ENCODE measurements around the gene DPP6. TPM values are rescaled to one million over a fixed set of nuclear protein-coding genes. Genes with fewer than 3 reads are reported as not detected.
"Not testable (repeated sequence)": the region's sequence is repeated elsewhere in the genome, so short reads cannot be mapped to it uniquely, and the experiment has no call there.

DPP6 gene
- 10 to 100 TPM; 42.7 to 61.2 (median 48.9) TPM for polyA plus RNA-seq (ENCODE audit: insufficient read length in 4 of 4)

DNA sequence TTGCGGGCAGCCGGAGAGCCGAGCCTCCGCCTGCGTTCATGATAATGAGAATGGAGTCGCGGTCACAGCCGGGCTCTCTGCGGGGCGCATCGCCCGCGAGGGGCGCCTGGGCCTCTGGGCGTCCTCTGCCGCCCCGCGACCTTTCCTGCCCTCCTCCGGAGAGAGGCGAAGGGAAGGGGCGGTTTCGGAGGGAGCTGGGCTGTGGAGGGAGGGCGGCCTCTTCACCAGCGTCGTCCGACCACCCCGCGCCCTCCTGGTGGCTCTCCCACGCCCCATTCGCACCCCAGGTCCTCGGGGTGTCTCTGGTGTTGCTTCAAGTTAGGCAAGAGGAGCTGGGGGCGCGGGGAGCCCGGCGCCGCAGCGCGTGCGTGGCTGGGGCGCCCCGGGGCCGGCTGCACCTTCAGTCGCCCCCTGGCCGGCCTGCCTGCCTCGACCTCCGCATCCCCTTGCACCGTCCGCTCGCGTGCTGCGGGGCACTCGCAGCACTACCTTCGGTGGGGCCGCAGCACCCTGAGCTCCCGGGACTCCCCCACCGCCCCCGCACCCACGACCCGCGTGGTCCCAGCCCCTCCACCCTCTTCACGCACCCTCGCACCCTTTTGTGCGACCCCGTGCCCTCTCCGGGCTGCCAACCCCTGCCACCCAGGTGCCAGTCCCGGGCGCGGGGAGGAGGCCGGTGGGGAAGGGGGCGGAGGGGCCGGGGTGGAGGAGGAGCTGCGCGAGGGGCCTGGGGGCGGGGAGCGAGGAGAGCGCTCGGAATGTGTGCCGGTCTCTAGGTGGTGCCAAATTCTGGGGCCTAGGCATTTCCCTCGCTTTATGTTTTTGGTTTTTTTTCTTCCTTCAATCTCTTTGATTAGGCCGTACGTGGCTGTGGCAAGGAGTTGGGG is at the start of gene DPP6:
DPP6 (plus strand) TSS at position 756 of the 887 bp plus-strand sequence.
- DNase-seq (ENCODE audit: low read depth in 4 of 4, low spot score in 3 of 4) = not testable (repeated sequence)

DNA sequence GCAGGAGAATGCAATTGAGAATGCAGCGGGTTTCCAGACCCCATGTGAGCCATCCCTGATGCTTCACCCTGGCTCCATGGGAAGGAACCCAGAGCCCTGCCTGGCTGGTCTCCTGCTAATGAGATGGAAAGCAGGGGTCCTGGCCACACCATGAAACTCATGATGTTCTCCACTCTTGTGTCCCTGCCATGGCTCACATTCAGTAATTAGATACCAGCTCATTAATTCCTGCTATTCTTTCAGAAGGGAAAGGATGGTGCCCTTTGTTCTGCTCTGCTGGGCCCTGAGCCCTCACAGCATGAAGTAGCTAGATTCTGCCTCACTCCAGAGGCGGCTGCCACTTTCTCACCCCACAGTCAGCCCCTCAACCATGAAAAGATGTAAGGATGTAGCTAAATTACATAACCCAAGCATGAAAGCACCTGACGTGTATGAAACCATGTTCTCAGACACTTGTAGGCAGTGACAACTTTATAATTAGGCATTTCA is 42.7 kb upstream of the DPP6 start:
- not testable (repeated sequence) for DNase-seq (ENCODE audit: low read depth in 4 of 4, low spot score in 3 of 4)

DNA sequence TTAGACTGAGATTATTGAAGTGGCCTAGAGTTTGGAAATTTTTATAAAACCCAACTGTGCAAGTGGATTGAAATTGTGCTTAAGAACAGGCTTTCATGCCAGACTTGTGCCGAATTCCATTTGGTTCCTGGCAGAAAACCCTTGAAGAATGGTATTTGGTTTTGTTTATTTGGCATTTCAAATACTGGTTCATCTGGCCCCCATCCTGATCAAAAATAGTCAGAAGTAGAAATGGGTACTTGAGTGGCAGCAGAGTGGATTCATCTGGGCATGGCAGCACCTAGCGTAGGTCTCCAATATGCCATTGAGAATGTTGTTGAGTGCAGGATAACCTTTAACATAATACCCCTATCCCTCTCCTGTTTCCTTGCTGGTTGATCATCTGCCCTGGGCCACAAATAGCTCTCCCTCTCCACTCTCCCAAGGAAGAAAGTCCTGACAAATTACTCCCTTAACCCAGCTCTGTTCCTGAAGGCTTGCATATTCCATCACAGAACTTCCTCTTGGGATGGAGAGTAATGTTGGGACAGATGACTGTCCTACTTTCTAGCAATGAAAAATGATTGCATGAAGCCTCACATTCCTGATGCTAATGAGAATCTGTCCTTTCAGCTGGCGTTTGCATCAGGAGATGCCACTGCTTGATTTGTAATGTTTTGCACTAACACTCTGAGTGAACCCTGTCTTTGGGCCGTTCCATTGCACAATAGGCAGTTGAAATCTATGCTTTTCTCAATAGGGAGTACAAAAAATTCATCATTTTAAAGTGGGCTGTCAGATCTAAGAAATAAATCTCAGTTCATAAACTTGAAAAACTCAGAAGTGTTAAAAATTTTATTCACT is 41.3 kb upstream of the DPP6 start:
- DNase-seq (ENCODE audit: low read depth in 4 of 4, low spot score in 3 of 4) = not testable (repeated sequence)

DNA sequence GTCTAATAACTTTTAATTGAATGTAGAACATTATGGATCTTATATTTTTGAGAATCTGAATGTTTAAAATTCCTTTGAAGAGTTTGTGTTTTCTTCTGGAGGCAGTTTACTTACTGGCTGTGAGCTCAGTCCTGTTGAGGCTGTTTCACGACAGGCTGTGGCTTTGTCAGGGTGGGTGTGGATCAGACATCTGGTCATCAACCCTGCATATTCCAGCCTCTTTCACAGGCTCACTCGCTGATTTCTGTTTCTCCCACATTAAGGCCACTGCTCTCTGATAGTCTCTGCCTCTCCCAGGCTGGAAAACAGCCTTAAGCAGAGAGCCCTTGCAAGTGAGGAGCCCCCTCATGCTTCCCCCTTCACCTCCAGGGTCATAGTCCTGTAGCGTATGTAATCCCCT is 39.4 kb upstream of the DPP6 start:
- DNase-seq (ENCODE audit: low read depth in 4 of 4, low spot score in 3 of 4) = not testable (repeated sequence)

DNA sequence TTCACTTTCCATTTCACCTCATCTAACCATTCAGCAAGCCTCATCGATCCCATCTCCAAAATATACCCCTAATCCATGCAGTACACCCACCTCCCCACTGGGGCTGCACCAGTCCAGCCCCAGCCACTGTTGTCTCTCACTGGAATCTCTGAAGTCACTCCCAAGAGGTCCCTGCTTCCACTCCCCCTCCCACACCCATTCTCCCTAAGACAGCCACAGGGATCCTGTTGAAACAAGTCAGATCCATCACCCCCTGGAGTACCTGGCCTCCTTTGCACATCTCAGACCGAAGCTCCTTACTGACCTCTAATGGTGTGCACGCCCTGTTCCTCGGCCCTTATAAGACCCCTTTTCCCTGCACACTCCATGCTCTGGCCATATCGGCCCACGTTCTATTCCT is 36.6 kb upstream of the DPP6 start:
- DNase-seq (ENCODE audit: low read depth in 4 of 4, low spot score in 3 of 4) = not testable (repeated sequence)

DNA sequence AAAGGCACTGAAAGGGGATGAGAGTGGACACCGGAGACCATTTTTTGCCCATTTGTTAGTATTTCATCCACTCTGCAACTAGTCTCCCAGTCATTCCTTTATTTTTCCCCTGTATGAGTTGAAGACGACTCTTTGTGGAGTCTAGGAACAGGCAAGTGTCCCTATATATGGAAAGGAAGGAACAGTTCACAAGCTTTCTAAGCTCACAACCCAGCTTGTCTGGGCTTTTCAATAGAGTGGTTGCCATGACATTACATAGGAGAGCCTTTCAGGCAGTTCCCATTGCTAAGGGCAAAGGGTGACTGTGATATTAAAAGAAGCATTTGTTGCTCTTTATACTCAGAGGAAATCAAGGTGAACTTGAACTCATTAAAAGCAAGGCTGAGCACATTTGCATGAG is 33.8 kb upstream of the DPP6 start:
- not testable (repeated sequence) for DNase-seq (ENCODE audit: low read depth in 4 of 4, low spot score in 3 of 4)

DNA sequence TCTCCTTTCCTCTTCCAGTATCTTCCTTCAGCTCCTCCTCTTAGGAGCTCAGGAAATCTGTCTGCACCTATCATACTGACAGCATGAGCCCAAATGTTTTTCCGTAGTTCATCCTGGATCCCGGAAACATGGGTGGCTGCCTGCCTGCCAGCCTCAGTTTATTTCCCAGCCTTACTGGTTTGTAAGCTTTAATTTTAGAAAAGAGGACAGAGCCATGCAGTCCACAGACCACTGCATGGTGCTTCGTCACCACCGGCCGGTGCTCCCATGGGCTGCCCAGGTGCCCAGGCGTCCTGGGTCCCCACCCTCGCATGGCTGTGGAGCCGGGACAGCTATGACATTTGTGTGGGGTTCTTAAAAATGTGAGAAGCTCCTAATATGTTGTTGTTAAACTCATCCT is 24.4 kb upstream of the DPP6 start:
- not testable (repeated sequence) for DNase-seq (ENCODE audit: low read depth in 4 of 4, low spot score in 3 of 4)

DNA sequence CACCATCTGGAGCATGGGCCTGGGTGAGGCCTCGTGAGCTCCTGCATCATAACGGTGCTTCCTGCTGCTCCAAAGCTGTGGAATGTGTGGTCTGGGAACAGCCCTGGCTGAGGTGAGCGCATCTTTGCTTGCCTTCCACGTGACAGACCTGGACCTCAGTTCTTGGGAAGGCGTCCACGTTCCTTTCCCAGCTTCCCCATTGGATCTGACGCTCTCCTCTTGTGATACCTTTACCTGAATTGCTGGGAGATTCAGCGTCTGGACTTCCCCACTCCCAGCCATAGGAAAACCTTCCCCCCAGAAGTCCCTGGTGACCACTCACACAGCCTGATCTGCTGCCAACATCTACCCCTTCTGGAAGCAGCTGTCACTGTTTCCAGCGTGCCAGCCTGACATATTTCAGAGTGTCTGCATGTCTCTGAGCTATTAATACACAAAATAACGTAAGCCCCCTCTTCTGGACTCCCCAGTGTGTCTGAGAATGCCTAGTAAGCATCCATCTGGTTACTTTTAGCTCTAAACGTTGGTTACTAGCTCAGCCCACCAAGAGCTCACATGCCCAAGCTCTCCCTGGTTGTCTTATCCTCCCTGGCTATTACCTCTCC is 21.6 kb upstream of the DPP6 start:
- DNase-seq (ENCODE audit: low read depth in 4 of 4, low spot score in 3 of 4) = not testable (repeated sequence)

DNA sequence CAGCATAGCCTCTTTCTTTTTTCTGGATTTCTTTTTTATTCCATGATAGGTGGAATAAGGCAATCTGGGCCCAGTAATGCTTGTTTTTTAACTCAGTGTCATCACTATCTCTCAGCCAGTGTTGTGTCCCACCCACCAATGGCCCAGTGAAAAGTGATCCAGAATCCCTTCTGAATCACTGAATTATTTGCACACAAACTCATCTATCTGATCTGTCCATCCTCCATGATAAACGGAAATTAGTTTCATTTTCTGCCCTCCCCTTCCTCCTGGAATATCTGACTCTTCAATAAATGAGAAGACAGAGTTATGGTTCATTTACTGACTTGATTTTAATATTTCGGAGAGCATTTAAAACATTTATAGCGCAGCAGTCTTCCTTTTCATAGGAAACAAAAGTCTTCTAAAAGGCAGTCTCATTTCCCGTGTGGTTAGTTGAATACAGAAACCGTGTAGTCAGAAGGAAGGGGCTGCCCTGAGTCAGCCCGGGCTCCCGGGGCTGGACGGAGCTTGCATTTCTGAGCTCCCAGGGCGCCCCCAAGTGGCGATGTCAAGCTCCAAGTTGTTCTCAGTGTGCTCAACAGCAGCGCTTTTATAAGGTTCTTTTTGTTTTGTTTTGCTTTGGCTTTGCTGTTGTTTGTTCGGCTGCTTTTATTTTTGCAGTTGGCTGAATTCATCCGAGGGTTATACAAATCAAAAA is 12.6 kb upstream of the DPP6 start:
- DNase-seq (ENCODE audit: low read depth in 4 of 4, low spot score in 3 of 4) = not testable (repeated sequence)

DNA sequence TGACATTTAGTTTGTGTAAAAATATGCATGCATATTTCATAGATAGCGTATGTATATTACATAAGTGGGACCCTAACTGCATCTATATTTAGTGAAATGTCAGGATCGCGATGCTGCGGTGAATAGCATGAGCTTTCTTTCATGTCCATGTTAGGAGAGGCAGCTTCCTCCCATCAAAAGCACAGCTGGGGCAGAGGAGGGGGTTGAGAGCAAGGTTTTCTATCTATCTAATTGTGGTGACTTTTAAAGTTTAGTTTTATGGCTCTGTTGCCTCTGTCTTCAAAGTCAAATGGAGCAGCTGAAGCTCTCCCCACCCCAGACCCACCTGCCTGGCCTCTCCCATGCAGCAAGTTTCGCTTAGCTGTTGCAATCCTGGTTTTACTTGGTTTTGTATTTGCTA is 1.8 kb upstream of the DPP6 start:
- DNase-seq (ENCODE audit: low read depth in 4 of 4, low spot score in 3 of 4) = not testable (repeated sequence)

DNA sequence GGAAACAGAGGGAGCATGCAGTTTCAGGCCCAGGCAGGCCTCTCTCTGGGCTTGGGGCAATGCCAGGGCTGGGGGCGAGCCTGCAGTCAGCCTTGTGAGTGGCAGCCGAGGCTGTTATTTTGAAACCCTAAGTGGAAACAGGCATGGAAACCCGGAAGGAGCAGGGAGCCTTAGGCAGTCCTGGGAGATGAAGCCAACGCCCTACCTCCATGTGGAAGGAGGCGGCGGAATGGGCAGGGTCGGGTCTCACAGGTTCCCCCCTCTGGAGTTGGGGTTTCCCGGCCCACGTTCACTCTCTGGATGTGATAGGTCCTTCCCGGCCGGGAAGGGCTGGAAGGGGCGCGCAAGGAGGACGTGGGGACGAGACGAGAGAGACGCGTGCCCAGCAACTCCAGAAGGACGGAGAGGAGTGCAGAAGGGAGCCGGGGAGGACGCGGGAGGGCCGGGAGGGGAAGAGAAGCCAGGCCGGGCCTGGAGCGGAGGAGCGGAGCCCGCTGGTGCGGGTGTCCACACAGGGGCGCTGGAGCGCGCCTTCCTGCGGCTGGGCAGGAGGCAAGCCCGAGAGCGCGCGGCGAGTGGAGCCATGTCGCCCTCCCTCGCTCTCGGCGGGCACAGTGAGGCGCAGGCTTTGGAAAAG is 1.1 kb upstream of the DPP6 start:
- not testable (repeated sequence) for DNase-seq (ENCODE audit: low read depth in 4 of 4, low spot score in 3 of 4)

DNA sequence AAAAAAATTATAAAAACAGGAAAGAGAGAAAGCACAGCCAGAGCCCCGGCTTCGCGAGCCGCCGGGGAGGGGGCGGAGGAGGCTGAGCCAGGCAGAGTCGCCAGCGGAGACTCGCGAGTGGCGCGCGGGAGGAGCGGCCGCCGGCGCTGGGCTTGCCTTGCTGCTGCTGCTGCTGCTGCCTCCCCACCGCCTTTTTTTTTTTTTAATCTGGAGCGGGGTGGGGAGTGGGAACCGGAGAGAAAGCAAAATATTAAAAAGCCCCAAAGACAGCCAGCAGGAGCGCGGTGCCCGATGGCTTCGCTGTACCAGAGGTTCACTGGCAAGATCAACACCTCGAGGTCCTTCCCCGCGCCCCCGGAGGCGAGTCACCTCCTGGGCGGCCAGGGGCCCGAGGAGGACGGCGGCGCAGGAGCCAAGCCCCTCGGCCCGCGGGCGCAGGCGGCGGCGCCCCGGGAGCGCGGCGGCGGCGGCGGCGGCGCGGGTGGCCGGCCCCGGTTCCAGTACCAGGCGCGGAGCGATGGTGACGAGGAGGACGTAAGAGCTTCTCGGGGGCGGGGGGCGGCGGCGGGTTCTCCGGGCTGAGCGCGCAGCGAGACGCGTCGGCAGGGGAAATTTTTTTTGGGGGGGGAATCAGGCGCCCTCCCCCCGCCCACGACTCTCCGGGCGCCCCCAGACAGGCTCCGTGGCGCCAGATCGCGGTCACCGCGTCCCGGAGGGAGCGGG is 493 bp downstream of the DPP6 start:
- DNase-seq (ENCODE audit: low read depth in 4 of 4, low spot score in 3 of 4) = not testable (repeated sequence)

DNA sequence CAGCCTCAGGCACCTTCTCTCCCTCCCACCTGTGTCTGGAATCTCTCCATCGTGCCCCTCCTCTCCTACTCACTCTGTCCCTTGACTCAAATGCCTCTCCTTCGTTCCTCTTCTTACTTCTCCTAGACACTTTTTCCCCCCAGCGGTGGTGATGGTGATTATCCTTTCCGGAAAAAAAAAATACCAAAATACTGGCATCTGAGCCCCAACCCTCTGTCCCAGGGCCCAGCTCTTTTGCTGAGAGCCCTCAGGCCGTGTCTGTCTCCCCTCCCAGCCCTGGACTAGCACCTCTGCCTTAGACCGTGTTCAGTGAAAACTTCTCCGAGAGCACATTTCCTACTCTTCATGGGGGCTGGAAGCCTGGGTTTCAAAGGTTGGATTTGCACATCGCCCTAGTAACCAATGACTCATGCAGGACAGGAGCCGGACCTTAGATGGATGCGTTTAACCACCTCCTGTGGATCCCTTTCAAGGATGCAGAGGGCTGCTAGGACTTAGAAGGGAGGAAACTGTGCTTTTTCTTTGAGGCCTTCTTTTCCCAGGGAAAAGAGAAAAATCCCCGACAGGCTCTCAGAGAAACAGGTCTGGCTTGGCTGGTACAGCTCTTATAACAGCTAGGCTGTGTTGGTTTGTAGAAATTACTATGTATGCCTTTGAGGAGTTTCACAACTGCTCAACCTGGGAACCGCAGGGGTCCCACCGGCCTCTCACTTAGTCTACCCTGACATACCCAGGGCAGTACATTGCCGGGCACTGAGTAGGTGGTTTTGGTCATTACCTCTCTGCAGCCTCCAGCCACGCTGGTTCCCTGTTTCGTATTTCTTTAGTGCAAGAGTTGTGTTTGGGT is 1.5 kb downstream of the DPP6 start:
- not testable (repeated sequence) for DNase-seq (ENCODE audit: low read depth in 4 of 4, low spot score in 3 of 4)

DNA sequence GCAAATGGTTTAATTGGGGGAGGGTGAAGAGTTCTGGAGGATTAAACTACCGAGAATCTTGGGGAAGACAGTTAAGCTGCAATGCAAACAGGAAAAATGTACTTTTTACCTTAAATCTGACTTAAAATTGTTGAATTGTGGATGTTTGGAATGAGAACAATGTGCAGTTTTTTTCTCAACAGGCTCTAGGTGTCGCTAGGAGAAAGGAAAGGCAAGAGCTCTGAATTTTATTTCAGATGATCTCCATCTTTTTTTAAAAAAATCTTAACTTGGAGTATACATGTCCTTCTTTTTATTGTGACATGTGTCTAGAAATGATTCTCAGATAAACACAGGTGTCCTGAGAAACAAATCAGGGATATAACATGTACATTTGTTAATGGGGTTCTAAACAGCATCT is 2.5 kb downstream of the DPP6 start:
- not testable (repeated sequence) for DNase-seq (ENCODE audit: low read depth in 4 of 4, low spot score in 3 of 4)

DNA sequence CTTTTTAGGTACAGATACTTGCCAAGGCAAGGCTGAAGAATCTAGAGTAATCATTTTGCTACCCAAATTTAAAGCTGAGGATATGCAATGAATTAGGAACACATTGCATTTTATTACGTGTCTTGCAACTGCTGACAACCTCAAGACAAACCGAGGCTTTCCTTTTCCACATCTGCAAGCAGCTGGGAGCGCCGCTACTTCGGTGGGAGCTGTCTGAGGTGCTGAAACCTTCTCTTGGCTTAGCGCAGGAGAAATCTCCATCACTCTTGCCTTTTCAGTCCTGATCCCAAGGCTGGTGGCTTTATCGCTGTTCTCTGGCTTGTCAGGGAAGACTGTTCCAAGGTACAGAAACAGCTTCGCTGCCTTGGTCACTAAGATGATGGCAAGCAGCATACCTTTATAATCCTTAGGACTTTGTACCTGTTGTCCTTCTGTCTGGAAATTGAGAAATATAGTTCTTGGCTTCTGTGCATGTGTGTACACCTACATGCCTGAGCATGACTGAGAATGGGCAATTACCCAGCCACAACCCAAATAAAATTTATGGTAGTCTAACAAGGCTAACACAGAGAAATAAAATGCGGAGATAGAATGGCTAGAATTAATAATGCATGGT is 3.4 kb downstream of the DPP6 start:
- DNase-seq (ENCODE audit: low read depth in 4 of 4, low spot score in 3 of 4) = peak; percentile 75 to 78 (median 76)

DNA sequence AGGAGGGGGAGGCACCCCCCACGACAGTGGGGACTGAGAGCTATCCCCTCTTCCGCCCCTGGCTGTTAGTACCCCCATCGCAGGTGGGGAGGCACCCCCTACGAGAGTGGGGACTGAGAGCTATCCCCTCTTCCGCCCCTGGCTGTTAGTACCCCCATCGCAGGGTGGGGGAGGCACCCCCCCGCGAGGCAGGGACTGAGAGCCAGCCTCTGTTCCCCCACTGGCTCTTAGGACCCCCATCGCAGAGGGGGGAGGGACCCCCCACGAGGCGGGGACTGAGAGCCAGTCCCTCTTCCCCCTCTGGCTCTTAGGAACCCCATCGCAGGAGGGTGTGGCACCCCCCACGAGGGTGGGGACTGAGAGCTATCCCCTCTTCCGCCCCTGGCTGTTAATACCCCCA is 6.6 kb downstream of the DPP6 start:
- DNase-seq (ENCODE audit: low read depth in 4 of 4, low spot score in 3 of 4) = not testable (repeated sequence)

DNA sequence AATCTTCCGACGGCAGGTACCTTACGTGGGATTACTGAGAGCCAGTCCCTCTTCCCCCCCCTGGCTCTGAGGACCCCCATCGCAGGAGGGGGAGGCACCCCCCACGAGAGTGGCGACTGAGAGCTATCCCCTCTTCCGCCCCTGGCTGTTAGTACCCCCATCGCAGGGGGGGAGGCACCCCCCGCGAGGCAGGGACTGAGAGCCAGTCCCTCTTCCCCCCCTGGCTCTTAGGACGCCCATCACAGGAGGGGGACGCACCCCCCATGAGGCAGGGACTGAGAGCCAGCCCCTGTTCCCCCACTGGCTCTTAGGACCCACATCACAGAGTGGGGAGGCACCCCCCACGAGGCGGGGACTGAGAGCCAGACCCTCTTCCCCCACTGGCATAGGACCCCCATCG is 8.4 kb downstream of the DPP6 start:
- DNase-seq (ENCODE audit: low read depth in 4 of 4, low spot score in 3 of 4) = not testable (repeated sequence)

DNA sequence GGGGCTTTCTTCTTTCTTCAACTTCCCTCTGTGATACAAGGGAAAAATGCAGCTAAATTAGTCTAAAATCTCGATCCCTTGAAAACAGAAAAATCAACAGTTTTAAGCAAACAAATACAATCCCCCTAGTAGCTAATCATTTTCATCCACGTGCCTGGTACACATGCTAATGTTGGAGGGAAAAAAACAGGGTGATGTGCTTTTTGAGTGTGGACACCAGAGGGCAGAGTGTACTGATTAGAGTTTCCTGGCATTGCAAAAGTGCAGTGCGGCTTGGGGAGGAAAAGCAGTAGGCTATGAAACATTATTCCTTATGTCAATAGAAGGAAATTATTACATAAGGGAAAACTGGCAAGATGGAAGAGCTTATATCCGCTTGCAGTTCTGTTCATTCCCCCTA is 19.6 kb downstream of the DPP6 start:
- DNase-seq (ENCODE audit: low read depth in 4 of 4, low spot score in 3 of 4) = peak in 1 of 4 donors; percentile 30

Data from right renal pelvis (tissue), 4 donors.